Vagina (tissue), 2 donors: ENCODE results near the gene SUSD6. TPM values are rescaled to one million over a fixed set of nuclear protein-coding genes. Genes with fewer than 3 reads are reported as not detected.
"Not testable (repeated sequence)": the region's sequence is repeated elsewhere in the genome, so short reads cannot be mapped to it uniquely, and the experiment has no call there.

Source experiments
- DNase-seq, 2 donors: peaks; one replicate each; pipeline ENCODE4 v3.0.0-alpha.2; 2017; ENCODE audit errors: extremely low spot score in 2 of 2
- H3K27ac ChIP-seq: fragments of 200-600 bp; sonication (generic); one replicate; pipeline ENCODE4 v1.5.1; 2019
- H3K27me3 ChIP-seq: fragments of 200-600 bp; sonication (generic); one replicate; pipeline ENCODE4 v1.5.1; 2019
- H3K36me3 ChIP-seq, 2 donors: fragments of 200-600 bp; sonication (generic); one replicate each; pipeline ENCODE4 v1.5.1; 2017 to 2019
- H3K4me1 ChIP-seq: fragments of 200-600 bp; sonication (generic); one replicate; pipeline ENCODE4 v1.5.1; 2019
- H3K4me3 ChIP-seq, 2 donors: fragments of 200-600 bp; sonication (generic); 1 replicate in 1 of 2; 2 replicates in 1 of 2; pipeline ENCODE4 v1.5.1; 2016 to 2019
- H3K9me3 ChIP-seq: fragments of 200-600 bp; sonication (generic); one replicate; pipeline ENCODE4 v1.5.1; 2019
- POLR2A ChIP-seq, 2 donors: fragments of 450-650 bp; IDR thresholded peaks; one replicate each; pipeline ENCODE4 v1.6.1; 2017; ENCODE audit warnings: antibody characterized with exemption in 2 of 2, mild to moderate bottlenecking in 2 of 2, moderate library complexity in 2 of 2
- POLR2AphosphoS5 ChIP-seq, 2 donors: sonication (generic); formaldehyde crosslinking; IDR thresholded peaks; one replicate each; pipeline ENCODE4 v1.9.0; 2017; ENCODE audit warnings: antibody characterized with exemption in 2 of 2, mild to moderate bottlenecking in 2 of 2, low read depth in 1 of 2; ENCODE audit not compliant: insufficient read depth in 1 of 2
- intact Hi-C: fragments of 100-400 bp; cut with DNase I; formaldehyde crosslinking; loops from one replicate; pipeline ENCODE4 v1.15.1; 2023
- total RNA-seq: library from RNA; depleted of rRNA; stranded (reverse); fragments of >200 nt; gene quantifications from one replicate; pipeline ENCODE4 v1.2.3, GENCODE V29; 2016
- TF ChIP-seq, protein P1 (sequence below), 3 experiments: fragments of 450-650 bp in 2 of 3; fragments of 200-600 bp in 1 of 3; sonication (generic) in 1 of 3; IDR thresholded peaks; one replicate each; pipeline ENCODE4 v1.5.1; 2017 to 2019; ENCODE audit warnings: antibody characterized with exemption in 3 of 3, mild to moderate bottlenecking in 2 of 3, moderate library complexity in 2 of 3

SUSD6 gene
- total RNA-seq, 1 donor from 2014 or later = 36.6 TPM

DNA sequence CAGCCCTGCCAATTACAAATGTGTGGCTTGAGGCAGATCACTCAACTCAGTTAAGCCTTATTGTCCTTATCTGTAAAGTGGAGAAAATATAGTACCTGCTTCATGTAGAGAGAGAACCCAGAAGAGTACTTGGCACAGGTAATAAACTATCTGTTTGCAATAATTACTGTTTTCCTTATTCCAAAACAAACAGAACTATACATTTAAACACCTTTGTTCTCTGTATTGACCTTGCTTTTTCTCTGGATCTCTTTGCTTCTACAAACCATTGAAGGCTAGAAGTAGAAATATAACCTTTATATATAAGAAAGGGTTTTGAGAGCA is 84.8 kb downstream of the SUSD6 start:
- H3K4me1 ChIP-seq = peaks cover 54% of the 10 kb centered on the region
- no peaks in the 10 kb centered on the region for H3K9me3 ChIP-seq
- no peak for TF ChIP-seq POLR2AphosphoS5 (IDR thresholded peaks at IDR 0.05; ENCODE audit: insufficient read depth in 1 of 2, low read depth in 1 of 2)
- no peak for TF ChIP-seq POLR2A (IDR thresholded peaks at IDR 0.05)
- TF ChIP-seq, protein P1, sequence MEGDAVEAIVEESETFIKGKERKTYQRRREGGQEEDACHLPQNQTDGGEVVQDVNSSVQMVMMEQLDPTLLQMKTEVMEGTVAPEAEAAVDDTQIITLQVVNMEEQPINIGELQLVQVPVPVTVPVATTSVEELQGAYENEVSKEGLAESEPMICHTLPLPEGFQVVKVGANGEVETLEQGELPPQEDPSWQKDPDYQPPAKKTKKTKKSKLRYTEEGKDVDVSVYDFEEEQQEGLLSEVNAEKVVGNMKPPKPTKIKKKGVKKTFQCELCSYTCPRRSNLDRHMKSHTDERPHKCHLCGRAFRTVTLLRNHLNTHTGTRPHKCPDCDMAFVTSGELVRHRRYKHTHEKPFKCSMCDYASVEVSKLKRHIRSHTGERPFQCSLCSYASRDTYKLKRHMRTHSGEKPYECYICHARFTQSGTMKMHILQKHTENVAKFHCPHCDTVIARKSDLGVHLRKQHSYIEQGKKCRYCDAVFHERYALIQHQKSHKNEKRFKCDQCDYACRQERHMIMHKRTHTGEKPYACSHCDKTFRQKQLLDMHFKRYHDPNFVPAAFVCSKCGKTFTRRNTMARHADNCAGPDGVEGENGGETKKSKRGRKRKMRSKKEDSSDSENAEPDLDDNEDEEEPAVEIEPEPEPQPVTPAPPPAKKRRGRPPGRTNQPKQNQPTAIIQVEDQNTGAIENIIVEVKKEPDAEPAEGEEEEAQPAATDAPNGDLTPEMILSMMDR (IDR thresholded peaks at IDR 0.05) = no peak
- intact Hi-C loops = no loop called here
- no peaks in the 10 kb centered on the region for H3K36me3 ChIP-seq
- no peaks in the 10 kb centered on the region for H3K27me3 ChIP-seq
- H3K27ac ChIP-seq = peak overlapping the region; percentile 14
- no peak for DNase-seq
- H3K4me3 ChIP-seq = no peak overlapping the region

DNA sequence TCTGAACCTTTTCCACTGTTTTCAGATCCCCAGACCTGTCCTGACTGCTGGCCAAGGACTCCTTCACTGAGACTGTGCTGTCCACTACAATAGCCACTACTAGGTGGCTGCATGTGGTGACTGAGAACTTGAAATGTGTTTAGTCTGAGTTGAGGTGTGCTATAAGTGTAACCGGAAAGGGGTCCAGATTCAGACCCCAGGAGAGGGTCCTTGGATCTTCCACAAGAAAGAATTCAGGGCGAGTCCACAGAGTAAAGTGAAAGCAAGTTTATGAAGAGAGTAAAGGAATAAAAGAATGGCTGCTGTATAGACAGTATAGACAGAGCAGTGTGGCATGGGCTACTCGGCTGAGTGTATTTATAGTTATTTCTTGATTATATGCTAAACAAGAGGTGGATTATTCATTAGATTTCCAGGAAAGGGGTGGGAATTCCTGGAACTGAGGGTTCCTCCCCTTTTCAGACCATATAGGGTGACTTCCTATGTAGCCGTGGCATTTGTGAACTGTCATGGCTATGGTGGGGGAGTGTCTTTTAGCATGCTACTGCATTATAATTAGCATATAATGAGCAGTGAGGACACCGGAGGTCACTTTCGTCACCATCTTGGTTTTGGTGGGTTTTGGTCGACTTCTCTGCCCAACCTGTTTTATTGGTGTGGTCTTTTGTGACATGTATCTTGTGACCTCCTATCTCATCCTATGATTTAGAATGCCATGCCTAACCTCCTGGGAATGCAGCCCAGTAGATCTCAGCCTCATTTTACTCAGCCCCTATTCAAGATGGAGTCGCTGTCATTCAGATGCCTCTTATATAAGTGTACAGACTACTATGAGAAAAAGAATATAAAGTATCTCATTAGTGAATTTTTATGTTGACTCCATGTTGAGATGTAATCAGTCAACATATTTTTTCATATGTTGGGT is 85.5 kb downstream of the SUSD6 start:
- Histone ChIP-seq H3K4me3 (no peak overlapping the region), H3K36me3 (no peaks in the 10 kb centered on the region), H3K4me1 (peaks cover 58% of the 10 kb centered on the region), H3K27me3 (no peaks in the 10 kb centered on the region), H3K27ac (peak overlapping the region; percentile 14), H3K9me3 (no peaks in the 10 kb centered on the region)
- intact Hi-C loops = no loop called here
- DNase-seq = no peak
- TF ChIP-seq POLR2AphosphoS5 (IDR thresholded peaks at IDR 0.05; ENCODE audit: insufficient read depth in 1 of 2, low read depth in 1 of 2) (no peak), POLR2A (IDR thresholded peaks at IDR 0.05) (no peak)
- TF ChIP-seq, protein P1 (IDR thresholded peaks at IDR 0.05) = no peak

DNA sequence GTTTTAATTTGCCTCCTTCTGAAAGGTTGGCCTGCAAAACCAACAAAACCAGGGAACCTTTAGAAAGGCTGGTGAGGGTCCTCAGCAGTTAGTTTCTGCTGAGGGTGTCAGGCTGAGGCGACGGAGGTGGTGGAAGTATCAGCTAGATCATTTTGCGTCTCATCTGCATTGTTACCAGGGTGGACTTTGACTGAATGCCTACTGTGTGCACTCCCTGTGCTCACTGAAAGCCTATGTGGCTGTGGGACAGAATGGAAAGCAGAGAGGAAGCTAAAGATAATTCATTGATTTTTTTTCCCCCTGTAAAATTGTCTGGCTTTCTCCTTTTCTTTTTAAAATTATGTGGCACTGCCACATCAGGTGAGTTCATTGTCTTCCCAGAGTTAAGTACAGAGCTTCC is 87.2 kb downstream of the SUSD6 start:
- Histone ChIP-seq H3K4me3 (no peak overlapping the region), H3K4me1 (peaks cover 60% of the 10 kb centered on the region), H3K27me3 (no peaks in the 10 kb centered on the region), H3K36me3 (no peaks in the 10 kb centered on the region), H3K27ac (no peak overlapping the region), H3K9me3 (no peaks in the 10 kb centered on the region)
- intact Hi-C loops = no loop called here
- no peak for DNase-seq
- TF ChIP-seq, protein P1 (IDR thresholded peaks at IDR 0.05) = no peak
- TF ChIP-seq POLR2A (IDR thresholded peaks at IDR 0.05) (no peak), POLR2AphosphoS5 (IDR thresholded peaks at IDR 0.05; ENCODE audit: insufficient read depth in 1 of 2, low read depth in 1 of 2) (no peak)

DNA sequence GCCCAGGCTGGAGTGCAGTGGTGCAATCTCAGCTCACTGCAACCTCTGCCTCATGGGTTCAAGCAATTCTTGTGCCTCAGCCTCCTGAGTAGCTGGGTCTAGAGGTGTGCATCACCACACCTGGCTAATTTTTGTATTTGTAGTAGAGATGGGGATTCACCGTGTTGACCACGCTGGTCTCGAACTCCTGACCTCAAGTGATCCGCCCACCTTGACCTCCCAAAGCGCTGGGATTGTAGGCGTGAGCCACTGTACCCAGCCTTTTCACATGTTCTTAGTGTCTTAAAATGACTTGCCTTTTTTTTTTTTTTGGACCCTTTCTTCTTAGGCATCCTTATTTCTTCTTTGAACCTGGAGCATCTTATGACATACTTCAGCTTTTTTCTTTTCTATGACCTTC is 87.8 kb downstream of the SUSD6 start:
- intact Hi-C loops, H3K27ac ChIP-seq, H3K27me3 ChIP-seq, H3K9me3 ChIP-seq, H3K4me3 ChIP-seq, DNase-seq, H3K36me3 ChIP-seq: not testable (repeated sequence)
- peaks cover 55% of the 10 kb centered on the region for H3K4me1 ChIP-seq

DNA sequence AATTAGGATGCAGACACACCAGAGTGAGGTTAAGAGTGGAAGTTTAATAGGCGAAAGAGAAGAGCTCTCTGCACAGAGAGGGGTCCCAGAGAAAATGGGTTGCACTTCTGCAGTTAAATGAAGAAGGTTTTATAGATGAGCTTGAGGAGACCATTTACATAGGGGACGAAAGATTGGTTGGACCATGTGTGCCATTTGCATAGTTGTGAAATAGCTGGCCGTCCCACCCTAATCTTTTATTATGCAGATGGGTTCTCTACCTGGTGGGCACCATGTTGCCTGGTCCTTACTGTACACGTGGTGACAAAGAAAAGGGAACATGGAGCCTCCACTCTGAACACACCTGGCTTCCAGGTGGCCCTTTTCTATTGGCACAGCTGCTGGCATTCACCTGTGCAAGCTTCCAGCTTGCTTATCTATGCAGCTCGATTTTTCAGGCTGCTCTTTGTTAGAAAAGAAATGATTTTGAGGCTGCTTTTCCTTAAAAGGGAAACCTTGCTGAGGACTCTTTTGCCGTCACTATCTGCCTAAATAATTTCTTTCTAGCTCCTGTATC is 88.4 kb downstream of the SUSD6 start:
- intact Hi-C loops = no loop called here
- no peak overlapping the region for H3K27ac ChIP-seq
- peaks cover 0 to 6% of the 10 kb centered on the region in 2 donors for H3K36me3 ChIP-seq
- no peaks in the 10 kb centered on the region for H3K27me3 ChIP-seq
- no peaks in the 10 kb centered on the region for H3K9me3 ChIP-seq
- DNase-seq = no peak
- H3K4me3 ChIP-seq = no peak overlapping the region
- no peak for TF ChIP-seq POLR2AphosphoS5 (IDR thresholded peaks at IDR 0.05; ENCODE audit: insufficient read depth in 1 of 2, low read depth in 1 of 2)
- H3K4me1 ChIP-seq = peaks cover 49% of the 10 kb centered on the region

DNA sequence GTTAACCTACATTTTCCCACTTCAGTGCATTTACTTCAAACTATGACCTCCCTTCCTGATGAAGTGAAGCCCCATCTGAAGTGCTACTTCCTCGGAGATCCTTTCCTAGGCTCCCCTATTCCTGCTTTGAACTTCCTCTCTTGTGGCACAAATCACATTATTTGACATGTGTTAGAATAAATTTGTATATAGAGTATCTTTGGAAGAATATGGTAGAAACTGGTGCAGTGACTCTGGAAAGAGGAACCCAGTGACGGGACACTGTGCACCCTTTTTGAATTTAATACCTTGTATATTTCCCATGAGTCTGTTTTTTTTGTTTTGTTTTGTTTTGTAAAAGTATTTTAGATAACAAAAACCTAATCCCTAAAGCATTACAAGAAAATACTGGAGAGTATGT is 89.2 kb downstream of the SUSD6 start:
- no peak overlapping the region for H3K4me3 ChIP-seq
- H3K27me3 ChIP-seq = no peaks in the 10 kb centered on the region
- TF ChIP-seq POLR2A (IDR thresholded peaks at IDR 0.05) (no peak), POLR2AphosphoS5 (IDR thresholded peaks at IDR 0.05; ENCODE audit: insufficient read depth in 1 of 2, low read depth in 1 of 2) (no peak)
- TF ChIP-seq, protein P1 (IDR thresholded peaks at IDR 0.05) = no peak
- no peak overlapping the region for H3K27ac ChIP-seq
- H3K36me3 ChIP-seq = peaks cover 0 to 10% of the 10 kb centered on the region in 2 donors
- H3K4me1 ChIP-seq = peaks cover 42% of the 10 kb centered on the region
- intact Hi-C loops = no loop called here
- H3K9me3 ChIP-seq = no peaks in the 10 kb centered on the region
- DNase-seq = no peak
